H9 (cell line): ENCODE results near the gene YKT6. TPM values are rescaled to one million over a fixed set of nuclear protein-coding genes. Genes with fewer than 3 reads are reported as not detected.

Experiments
- DNase-seq: peaks from one replicate; pipeline ENCODE4 v3.0.0-alpha.2; 2017
- H2AFZ ChIP-seq: one replicate; pipeline ENCODE4 v1.6.1; 2013; ENCODE audit warnings: mild to moderate bottlenecking, low read length, control low read depth, moderate library complexity
- H2AK5ac ChIP-seq: 2 replicates; pipeline ENCODE4 v1.6.1; 2013; ENCODE audit warnings: low read length, control low read depth, mixed read lengths; ENCODE audit not compliant: insufficient read length
- H2BK120ac ChIP-seq: one replicate; pipeline ENCODE4 v1.6.1; 2013; ENCODE audit warnings: low read depth, mild to moderate bottlenecking, low read length, control low read depth, inconsistent platforms; ENCODE audit not compliant: poor library complexity, severe bottlenecking
- H2BK12ac ChIP-seq: 2 replicates; pipeline ENCODE4 v1.6.1; 2013; ENCODE audit warnings: low read length, control low read depth, mixed read lengths, low read depth; ENCODE audit not compliant: insufficient read length
- H2BK15ac ChIP-seq: 2 replicates; pipeline ENCODE4 v1.6.1; 2013; ENCODE audit warnings: low read depth, low read length, control low read depth
- H2BK20ac ChIP-seq: one replicate; pipeline ENCODE4 v1.6.1; 2013; ENCODE audit warnings: low read depth, mild to moderate bottlenecking, low read length, control low read depth, inconsistent platforms; ENCODE audit not compliant: poor library complexity, severe bottlenecking
- H2BK5ac ChIP-seq: 2 replicates; pipeline ENCODE4 v1.6.1; 2013; ENCODE audit warnings: low read length, control low read depth, mixed read lengths; ENCODE audit not compliant: insufficient read length
- H3K14ac ChIP-seq: 2 replicates; pipeline ENCODE4 v1.6.1; 2013; ENCODE audit warnings: low read length, control low read depth; ENCODE audit not compliant: insufficient read depth
- H3K18ac ChIP-seq: 2 replicates; pipeline ENCODE4 v1.6.1; 2013; ENCODE audit warnings: low read depth, mild to moderate bottlenecking, mixed read lengths, low read length, control low read depth; ENCODE audit not compliant: insufficient read length
- H3K23ac ChIP-seq: 2 replicates; pipeline ENCODE4 v1.6.1; 2013; ENCODE audit warnings: low read length, control low read depth, mixed read lengths, low read depth; ENCODE audit not compliant: insufficient read length
- H3K23me2 ChIP-seq: 2 replicates; pipeline ENCODE4 v1.6.1; 2013; ENCODE audit warnings: low read depth, mild to moderate bottlenecking, mixed read lengths, low read length, control low read depth; ENCODE audit not compliant: insufficient read length, poor library complexity, severe bottlenecking
- H3K27ac ChIP-seq: 2 replicates; pipeline ENCODE4 v1.5.1; 2013; ENCODE audit warnings: low read length, control low read depth, mixed read lengths, low read depth; ENCODE audit not compliant: insufficient read length
- H3K27me3 ChIP-seq: 2 replicates; pipeline ENCODE4 v1.6.1; 2013; ENCODE audit warnings: low read length, control low read depth, inconsistent platforms; ENCODE audit not compliant: insufficient read depth
- H3K4ac ChIP-seq: 2 replicates; pipeline ENCODE4 v1.6.1; 2013; ENCODE audit warnings: low read depth, mild to moderate bottlenecking, control low read depth, inconsistent platforms, low read length, moderate library complexity
- H3K4me1 ChIP-seq: 2 replicates; pipeline ENCODE4 v1.6.1; 2013; ENCODE audit warnings: low read length, control low read depth, inconsistent platforms; ENCODE audit not compliant: insufficient read depth
- H3K4me2 ChIP-seq: 2 replicates; pipeline ENCODE4 v1.6.1; 2013; ENCODE audit warnings: low read length, control low read depth, mixed read lengths; ENCODE audit not compliant: insufficient read length, insufficient read depth
- H3K56ac ChIP-seq: 2 replicates; pipeline ENCODE4 v1.6.1; 2013; ENCODE audit warnings: low read depth, mild to moderate bottlenecking, mixed read lengths, low read length, control low read depth; ENCODE audit not compliant: insufficient read length
- H3K79me1 ChIP-seq: 2 replicates; pipeline ENCODE4 v1.6.1; 2013; ENCODE audit warnings: low read depth, mild to moderate bottlenecking, moderate library complexity, low read length, control low read depth, inconsistent platforms; ENCODE audit not compliant: insufficient read depth, poor library complexity, severe bottlenecking
- H3K79me2 ChIP-seq: 2 replicates; pipeline ENCODE4 v1.6.1; 2013; ENCODE audit warnings: low read length, control low read depth, inconsistent platforms; ENCODE audit not compliant: insufficient read depth
- H3K9ac ChIP-seq: 2 replicates; pipeline ENCODE4 v1.6.1; 2013; ENCODE audit warnings: low read length, control low read depth, mixed read lengths; ENCODE audit not compliant: insufficient read length; ENCODE audit errors: extremely low read depth
- H3K9me3 ChIP-seq: one replicate; pipeline ENCODE4 v1.6.1; 2013; ENCODE audit warnings: low read depth, low read length, inconsistent platforms; ENCODE audit not compliant: control insufficient read depth
- H3T11ph ChIP-seq: one replicate; pipeline ENCODE4 v1.6.1; 2013; ENCODE audit warnings: mild to moderate bottlenecking, low read length, control low read depth, inconsistent platforms
- H4K20me1 ChIP-seq: one replicate; pipeline ENCODE4 v1.6.1; 2013; ENCODE audit not compliant: control insufficient read depth, insufficient read length, insufficient read depth
- H4K5ac ChIP-seq: 2 replicates; pipeline ENCODE4 v1.6.1; 2013; ENCODE audit warnings: low read depth, mild to moderate bottlenecking, mixed read lengths, low read length, control low read depth; ENCODE audit not compliant: insufficient read length
- H4K8ac ChIP-seq: replicated peaks from 2 replicates; pipeline ENCODE4 v1.6.1; 2013; ENCODE audit warnings: low read length, control low read depth, mixed read lengths, low read depth; ENCODE audit not compliant: insufficient read length
- H4K91ac ChIP-seq: 2 replicates; pipeline ENCODE4 v1.6.1; 2013; ENCODE audit warnings: low read depth, mild to moderate bottlenecking, moderate library complexity, mixed read lengths, low read length, control low read depth; ENCODE audit not compliant: insufficient read length
- H3K27ac Mint-ChIP-seq, 3 experiments: 2 replicates in 2 of 3; 3 replicates in 1 of 3; pipeline ENCODE4 v1.8.0; 2020 to 2021; ENCODE audit warnings: mixed read lengths in 3 of 3, mild to moderate bottlenecking in 1 of 3, moderate library complexity in 1 of 3
- H3K27me3 Mint-ChIP-seq: 2 replicates; pipeline ENCODE4 v1.8.0; 2021; ENCODE audit warnings: low read depth, mild to moderate bottlenecking, moderate library complexity, mixed read lengths
- H3K36me3 Mint-ChIP-seq, 3 experiments: 2 replicates in 2 of 3; 3 replicates in 1 of 3; pipeline ENCODE4 v1.8.0; 2020 to 2021; ENCODE audit warnings: low read depth in 3 of 3, mixed read lengths in 3 of 3; ENCODE audit not compliant: insufficient read depth in 1 of 3
- H3K4me1 Mint-ChIP-seq, 2 experiments: 2 replicates each; pipeline ENCODE4 v1.8.0; 2020; ENCODE audit warnings: mixed read lengths in 2 of 2
- H3K4me3 Mint-ChIP-seq, 2 experiments: 2 replicates in 1 of 2; 3 replicates in 1 of 2; pipeline ENCODE4 v1.8.0; 2020 to 2021; ENCODE audit warnings: mild to moderate bottlenecking in 2 of 2, mixed read lengths in 2 of 2, moderate library complexity in 1 of 2
- H3K9me3 Mint-ChIP-seq, 2 experiments: 2 replicates in 1 of 2; 3 replicates in 1 of 2; pipeline ENCODE4 v1.8.0; 2020; ENCODE audit warnings: mild to moderate bottlenecking in 2 of 2, mixed read lengths in 2 of 2, moderate library complexity in 1 of 2
- WGBS: extraction: QIAGEN DNeasy Blood & Tissue Kit; methylation state at CpG from one replicate; pipeline ENCODE4 v1.1.7; 2013; ENCODE audit warnings: missing lambda C conversion rate, low lambda C conversion rate, mixed read lengths; ENCODE audit not compliant: insufficient read length; ENCODE audit errors: extremely low coverage; 5-methylcytosine and 5-hydroxymethylcytosine counted together
- total RNA-seq: library from RNA; stranded (reverse); gene quantifications from 2 replicates; pipeline ENCODE4 v1.2.1, GENCODE V29; 2021
- TF ChIP-seq, protein P1 (sequence below): fragments of 200-600 bp; sonication (generic); conservative IDR thresholded peaks from 3 replicates; pipeline ENCODE4 v1.8.0; 2021; ENCODE audit warnings: antibody characterized with exemption, mild to moderate bottlenecking

Gene YKT6
- total RNA-seq, 1 experiment from 2014 or later, result 104 TPM

DNA sequence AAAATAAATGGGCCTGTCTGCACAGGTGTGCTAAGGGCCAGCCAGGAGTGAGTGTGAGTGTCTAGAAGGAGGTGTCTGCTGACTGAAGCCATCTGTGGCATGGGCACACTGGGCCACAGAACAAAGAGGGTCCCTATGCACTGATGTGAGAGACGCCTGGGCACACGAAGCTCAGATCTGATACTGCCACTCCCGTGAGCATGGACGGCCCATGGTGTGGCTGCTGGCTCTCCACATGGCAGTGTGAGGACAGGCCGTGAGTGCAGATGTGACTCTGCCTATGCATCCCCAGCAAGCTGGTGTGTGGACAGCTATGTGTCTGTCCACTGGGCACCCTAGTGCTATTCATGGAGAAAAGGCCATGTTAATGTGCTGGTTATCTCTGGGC is 46.8 kb upstream of the YKT6 start:
- H3K79me2 ChIP-seq, result no peaks in the 10 kb centered on the region
- H3K4me2 ChIP-seq, result no peak overlapping the region
- H3K9me3 ChIP-seq, result no peaks in the 10 kb centered on the region
- no peaks in the 10 kb centered on the region for H3K23me2 ChIP-seq
- peaks cover 4% of the 10 kb centered on the region for H3K27me3 Mint-ChIP-seq
- H3K36me3 Mint-ChIP-seq, result no peaks in the 10 kb centered on the region
- H3K4me1 ChIP-seq, result no peaks in the 10 kb centered on the region
- H3K9ac ChIP-seq, result no peak overlapping the region
- no peak overlapping the region for H4K5ac ChIP-seq
- DNase-seq, result no peak
- no peak overlapping the region for H3K23ac ChIP-seq
- no peak overlapping the region for H2BK20ac ChIP-seq
- H3K79me1 ChIP-seq, result no peaks in the 10 kb centered on the region
- no peak overlapping the region for H4K8ac ChIP-seq
- H3K56ac ChIP-seq, result no peak overlapping the region
- no peak overlapping the region for H3K4ac ChIP-seq
- no peaks in the 10 kb centered on the region for H4K20me1 ChIP-seq
- no peak overlapping the region for H3K4me3 Mint-ChIP-seq
- WGBS, result no CpG with 5 or more reads among the region's 5 CpGs
- no peak overlapping the region for H2AFZ ChIP-seq
- no peak overlapping the region for H2BK120ac ChIP-seq
- H2AK5ac ChIP-seq, result no peak overlapping the region
- no peaks in the 10 kb centered on the region for H3K9me3 Mint-ChIP-seq
- no peaks in the 10 kb centered on the region for H3K27me3 ChIP-seq
- H3K27ac ChIP-seq, result no peak overlapping the region
- H2BK15ac ChIP-seq, result no peak overlapping the region
- no peak overlapping the region for H3K27ac Mint-ChIP-seq
- peaks cover 3 to 7% of the 10 kb centered on the region in 2 experiments; a peak in 2 of 4 replicates for H3K4me1 Mint-ChIP-seq
- no peak overlapping the region for H3K14ac ChIP-seq
- TF ChIP-seq, protein P1, sequence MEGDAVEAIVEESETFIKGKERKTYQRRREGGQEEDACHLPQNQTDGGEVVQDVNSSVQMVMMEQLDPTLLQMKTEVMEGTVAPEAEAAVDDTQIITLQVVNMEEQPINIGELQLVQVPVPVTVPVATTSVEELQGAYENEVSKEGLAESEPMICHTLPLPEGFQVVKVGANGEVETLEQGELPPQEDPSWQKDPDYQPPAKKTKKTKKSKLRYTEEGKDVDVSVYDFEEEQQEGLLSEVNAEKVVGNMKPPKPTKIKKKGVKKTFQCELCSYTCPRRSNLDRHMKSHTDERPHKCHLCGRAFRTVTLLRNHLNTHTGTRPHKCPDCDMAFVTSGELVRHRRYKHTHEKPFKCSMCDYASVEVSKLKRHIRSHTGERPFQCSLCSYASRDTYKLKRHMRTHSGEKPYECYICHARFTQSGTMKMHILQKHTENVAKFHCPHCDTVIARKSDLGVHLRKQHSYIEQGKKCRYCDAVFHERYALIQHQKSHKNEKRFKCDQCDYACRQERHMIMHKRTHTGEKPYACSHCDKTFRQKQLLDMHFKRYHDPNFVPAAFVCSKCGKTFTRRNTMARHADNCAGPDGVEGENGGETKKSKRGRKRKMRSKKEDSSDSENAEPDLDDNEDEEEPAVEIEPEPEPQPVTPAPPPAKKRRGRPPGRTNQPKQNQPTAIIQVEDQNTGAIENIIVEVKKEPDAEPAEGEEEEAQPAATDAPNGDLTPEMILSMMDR, result no peak
- H3K18ac ChIP-seq, result no peak overlapping the region
- no peak overlapping the region for H2BK5ac ChIP-seq
- H2BK12ac ChIP-seq, result no peak overlapping the region
- H3T11ph ChIP-seq, result no peak overlapping the region
- no peak overlapping the region for H4K91ac ChIP-seq
